ENCODE results near the gene RBMS2. TPM values are rescaled to one million over a fixed set of nuclear protein-coding genes. Genes with fewer than 3 reads are reported as not detected.

Gene RBMS2
- total RNA-seq, 2 experiments from 2014 or later, result 10.3 to 14.5 TPM

GRCh38 chr12:56601503-56601902 lies 79.9 kb downstream of the RBMS2 start:
- Mint-ChIP-seq H3K27ac (no peak overlapping the region), H3K4me3 (no peak overlapping the region), H3K36me3 (peaks cover 30% of the 10 kb centered on the region), H3K27me3 (no peaks in the 10 kb centered on the region), H3K9me3 (no peaks in the 10 kb centered on the region), H3K4me1 (no peaks in the 10 kb centered on the region)
- ATAC-seq (ENCODE audit: low read depth) (peak; percentile 64), DNase-seq (peak; percentile 45)
- POLR2A ChIA-PET, result interaction anchor here (1.0 to 1.6 kb wide), 2 partner anchors 34 to 44 kb away, joined by 3 to 7 read pairs; partner anchors contain the start of gene ATP5F1B

GRCh38 chr12:56602239-56602638 lies 80.6 kb downstream of the RBMS2 start:
- peaks cover 30% of the 10 kb centered on the region for H3K36me3 Mint-ChIP-seq
- DNase-seq (no peak), ATAC-seq (ENCODE audit: low read depth) (no peak)
- no peak overlapping the region for H3K27ac Mint-ChIP-seq
- H3K4me1 Mint-ChIP-seq, result no peaks in the 10 kb centered on the region
- POLR2A ChIA-PET, result interaction anchor here (1.0 to 1.6 kb wide), 2 partner anchors 34 to 43 kb away, joined by 3 to 7 read pairs; partner anchors contain the start of gene ATP5F1B
- H3K9me3 Mint-ChIP-seq, result no peaks in the 10 kb centered on the region
- no peaks in the 10 kb centered on the region for H3K27me3 Mint-ChIP-seq
- no peak overlapping the region for H3K4me3 Mint-ChIP-seq

- no peak for DNase-seq
- Mint-ChIP-seq H3K9me3 (no peaks in the 10 kb centered on the region), H3K36me3 (peaks cover 27% of the 10 kb centered on the region), H3K27ac (no peak overlapping the region), H3K4me3 (no peak overlapping the region), H3K27me3 (no peaks in the 10 kb centered on the region), H3K4me1 (no peaks in the 10 kb centered on the region)
- POLR2A ChIA-PET, result no interaction called here
- no peak for ATAC-seq (ENCODE audit: low read depth)
These were observed 82.7 kb downstream of the RBMS2 start for GRCh38 chr12:56604355-56604754.

GRCh38 chr12:56614627-56615026 lies 93.0 kb downstream of the RBMS2 start:
- POLR2A ChIA-PET, result no interaction called here

GRCh38 chr12:56616244-56616643 lies 94.6 kb downstream of the RBMS2 start:
- H3K27ac Mint-ChIP-seq, result no peak overlapping the region
- H3K27me3 Mint-ChIP-seq, result no peaks in the 10 kb centered on the region
- POLR2A ChIA-PET, result interaction anchor here (0.6 kb wide), 1 partner anchor 753 kb away, joined by 4 read pairs; no protein-coding TSS in a partner anchor

More at GRCh38 chr12:56614627-56615026, 93.0 kb downstream of the RBMS2 start:
- Mint-ChIP-seq H3K27ac (no peak overlapping the region), H3K4me1 (peaks cover 7% of the 10 kb centered on the region), H3K4me3 (no peak overlapping the region), H3K36me3 (peaks cover 38% of the 10 kb centered on the region), H3K27me3 (no peaks in the 10 kb centered on the region), H3K9me3 (no peaks in the 10 kb centered on the region)
- DNase-seq (no peak), ATAC-seq (ENCODE audit: low read depth) (no peak)

GRCh38 chr12:56616925-56617324 lies 95.3 kb downstream of the RBMS2 start:
- Mint-ChIP-seq H3K27me3 (no peaks in the 10 kb centered on the region), H3K4me3 (no peak overlapping the region), H3K36me3 (peaks cover 27% of the 10 kb centered on the region), H3K4me1 (peaks cover 9% of the 10 kb centered on the region), H3K27ac (peak overlapping the region; percentile 40), H3K9me3 (no peaks in the 10 kb centered on the region)
- POLR2A ChIA-PET, result no interaction called here
- no peak for ATAC-seq (ENCODE audit: low read depth)
- no peak for DNase-seq

More at GRCh38 chr12:56616244-56616643, 94.6 kb downstream of the RBMS2 start:
- peaks cover 29% of the 10 kb centered on the region for H3K36me3 Mint-ChIP-seq
- no peaks in the 10 kb centered on the region for H3K9me3 Mint-ChIP-seq
- DNase-seq (no peak), ATAC-seq (ENCODE audit: low read depth) (no peak)
- H3K4me1 Mint-ChIP-seq, result peaks cover 9% of the 10 kb centered on the region
- no peak overlapping the region for H3K4me3 Mint-ChIP-seq

GRCh38 chr12:56622535-56622934 lies 100.9 kb downstream of the RBMS2 start:
- ATAC-seq (ENCODE audit: low read depth), result no peak
- Mint-ChIP-seq H3K36me3 (peaks cover 15% of the 10 kb centered on the region), H3K4me3 (no peak overlapping the region)

GRCh38 chr12:56626701-56627100 lies 105.1 kb downstream of the RBMS2 start:
- Mint-ChIP-seq H3K27me3 (no peaks in the 10 kb centered on the region), H3K4me3 (no peak overlapping the region), H3K9me3 (no peaks in the 10 kb centered on the region), H3K27ac (peak overlapping the region; percentile 56), H3K4me1 (peaks cover 44% of the 10 kb centered on the region), H3K36me3 (peaks cover 19% of the 10 kb centered on the region)
- ATAC-seq (ENCODE audit: low read depth) (no peak), DNase-seq (no peak)
- POLR2A ChIA-PET, result interaction anchor here (1.1 kb wide), 1 partner anchor 14 kb away, joined by 4 read pairs; no protein-coding TSS in a partner anchor

More at GRCh38 chr12:56622535-56622934, 100.9 kb downstream of the RBMS2 start:
- POLR2A ChIA-PET, result interaction anchor here (1.5 to 2.4 kb wide), 2 partner anchors 13 to 31 kb away, joined by 3 to 11 read pairs; no protein-coding TSS in a partner anchor
- H3K4me1 Mint-ChIP-seq, result peaks cover 32% of the 10 kb centered on the region
- DNase-seq, result no peak
- H3K9me3 Mint-ChIP-seq, result no peaks in the 10 kb centered on the region
- no peaks in the 10 kb centered on the region for H3K27me3 Mint-ChIP-seq
- H3K27ac Mint-ChIP-seq, result peak overlapping the region; percentile 30

GRCh38 chr12:56628671-56629458 lies 107.2 kb downstream of the RBMS2 start:
- Mint-ChIP-seq H3K27ac (peak overlapping the region; percentile 86), H3K36me3 (peaks cover 14% of the 10 kb centered on the region)

GRCh38 chr12:56629459-56630179 lies 108.0 kb downstream of the RBMS2 start:
- DNase-seq (peak; percentile 63), ATAC-seq (ENCODE audit: low read depth) (peak; percentile 14)
- Mint-ChIP-seq H3K4me1 (peaks cover 62% of the 10 kb centered on the region), H3K36me3 (peaks cover 13% of the 10 kb centered on the region), H3K27me3 (no peaks in the 10 kb centered on the region), H3K9me3 (no peaks in the 10 kb centered on the region), H3K27ac (peak overlapping the region; percentile 86), H3K4me3 (peak overlapping the region; percentile 84)
- POLR2A ChIA-PET, result interaction anchor here (0.5 to 3.4 kb wide), 14 partner anchors 7 to 1115 kb away, joined by 3 to 33 read pairs (median 6); partner anchors contain the start of genes ATP5F1B, PTGES3, RBMS2 and STAT2

More at GRCh38 chr12:56628671-56629458, 107.2 kb downstream of the RBMS2 start:
- H3K9me3 Mint-ChIP-seq, result no peaks in the 10 kb centered on the region
- peak; percentile 71 for DNase-seq
- peaks cover 59% of the 10 kb centered on the region for H3K4me1 Mint-ChIP-seq
- no peaks in the 10 kb centered on the region for H3K27me3 Mint-ChIP-seq
- H3K4me3 Mint-ChIP-seq, result peak overlapping the region; percentile 84
- peak; percentile 15 for ATAC-seq (ENCODE audit: low read depth)
- POLR2A ChIA-PET, result interaction anchor here (0.6 to 3.4 kb wide), 17 partner anchors 8 to 1116 kb away, joined by 3 to 33 read pairs (median 4); partner anchors contain the start of genes ATP5F1B, NACA, PTGES3 and RBMS2

GRCh38 chr12:56630180-56630632 lies 108.6 kb downstream of the RBMS2 start, which contains the start of gene BAZ2A:
Gene BAZ2A (minus strand): TSS chr12:56630326. CDS start chr12:56617530, 12,796 bp downstream.
- H3K9me3 Mint-ChIP-seq, result no peaks in the 10 kb centered on the region
- DNase-seq (peak; percentile 88), ATAC-seq (ENCODE audit: low read depth) (peak; percentile 70)
- H3K27ac Mint-ChIP-seq, result peak within 1 kb of the TSS; percentile 86
- H3K4me3 Mint-ChIP-seq, result peak within 1 kb of the TSS; percentile 84
- H3K27me3 Mint-ChIP-seq, result no peaks in the 10 kb centered on the region
- peaks cover 12% of the 10 kb centered on the region for H3K36me3 Mint-ChIP-seq
- POLR2A ChIA-PET, result interaction anchor here (1.2 to 3.4 kb wide), 5 partner anchors 15 to 270 kb away, joined by 6 to 33 read pairs (median 14); partner anchors contain the start of genes ATP5F1B, PTGES3, RBMS2 and STAT2
- H3K4me1 Mint-ChIP-seq, result peaks cover 64% of the 10 kb centered on the region

- peaks cover 8% of the 10 kb centered on the region for H3K36me3 Mint-ChIP-seq
These were observed 110.4 kb downstream of the RBMS2 start for GRCh38 chr12:56631790-56632700.

More at GRCh38 chr12:56631790-56632700, 110.4 kb downstream of the RBMS2 start:
- POLR2A ChIA-PET, result interaction anchor here (1.9 to 5.0 kb wide), 2 partner anchors 56 to 93 kb away, joined by 4 to 52 read pairs; partner anchors contain the start of genes NACA and PTGES3
- Mint-ChIP-seq H3K4me1 (peaks cover 61% of the 10 kb centered on the region), H3K9me3 (no peaks in the 10 kb centered on the region), H3K27me3 (no peaks in the 10 kb centered on the region), H3K4me3 (peak overlapping the region; percentile 97), H3K27ac (peak overlapping the region; percentile 68)
- no peak for ATAC-seq (ENCODE audit: low read depth)
- peak; percentile 74 for DNase-seq
